ENCODE measurements around the gene UBA5.
"Not testable (repeated sequence)": the region's sequence is repeated elsewhere in the genome, so short reads cannot be mapped to it uniquely, and the experiment has no call there.

The UBA5 gene

DNA sequence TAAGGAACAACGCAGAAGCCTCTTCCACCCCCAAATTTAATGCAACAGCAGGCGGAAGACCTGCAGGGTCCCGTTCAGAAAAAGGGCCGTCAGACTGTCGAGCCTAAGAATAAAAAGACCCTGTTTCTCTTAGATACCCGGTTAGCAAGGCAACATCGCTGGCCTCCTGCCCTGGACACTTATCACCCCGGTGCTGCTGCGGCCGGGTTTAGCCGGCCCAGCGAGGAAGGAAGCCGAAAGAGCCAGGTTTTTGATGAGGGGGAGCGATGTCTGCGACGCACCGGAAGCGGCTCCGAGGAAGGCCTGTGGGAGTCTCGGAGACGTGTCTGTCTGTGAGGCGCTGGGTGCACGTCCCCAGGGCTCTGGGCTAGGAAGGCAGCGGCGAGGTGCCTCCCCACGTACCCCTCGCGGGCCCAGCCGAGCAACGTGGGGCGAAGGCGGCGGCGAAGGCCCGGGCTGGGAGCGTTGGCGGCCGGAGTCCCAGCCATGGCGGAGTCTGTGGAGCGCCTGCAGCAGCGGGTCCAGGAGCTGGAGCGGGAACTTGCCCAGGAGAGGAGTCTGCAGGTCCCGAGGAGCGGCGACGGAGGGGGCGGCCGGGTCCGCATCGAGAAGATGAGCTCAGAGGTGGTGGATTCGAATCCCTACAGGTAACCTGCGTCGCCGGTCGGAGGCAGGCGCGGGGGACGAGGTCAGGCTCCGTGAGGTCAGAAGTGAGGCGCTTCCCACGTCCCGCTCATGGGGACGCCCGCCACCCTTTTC is at the start of gene UBA5:
UBA5 (plus strand) TSS at position 278 of the 759 bp plus-strand sequence; CDS start at position 487, 209 bp downstream.
- peak; percentile 83 for DNase-seq (ENCODE audit: low spot score)

DNA sequence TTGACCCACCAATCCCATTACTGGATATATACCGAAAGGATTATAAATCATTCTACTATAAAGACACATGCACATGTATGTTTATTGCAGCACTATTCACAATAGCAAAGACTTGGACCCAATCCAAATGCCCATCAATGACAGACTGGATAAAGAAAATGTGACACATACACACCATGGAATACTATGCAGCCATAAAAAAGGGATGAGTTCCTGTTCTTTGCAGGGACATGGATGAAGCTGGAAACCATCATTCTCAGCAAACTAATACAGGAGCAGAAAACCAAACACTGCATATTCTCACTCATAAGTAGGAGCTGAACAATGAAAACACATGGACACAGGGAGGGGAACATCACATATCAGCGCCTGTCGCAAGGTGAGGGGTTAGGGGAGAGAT is 44.8 kb upstream of the UBA5 start:
- DNase-seq (ENCODE audit: low spot score) = not testable (repeated sequence)

DNA sequence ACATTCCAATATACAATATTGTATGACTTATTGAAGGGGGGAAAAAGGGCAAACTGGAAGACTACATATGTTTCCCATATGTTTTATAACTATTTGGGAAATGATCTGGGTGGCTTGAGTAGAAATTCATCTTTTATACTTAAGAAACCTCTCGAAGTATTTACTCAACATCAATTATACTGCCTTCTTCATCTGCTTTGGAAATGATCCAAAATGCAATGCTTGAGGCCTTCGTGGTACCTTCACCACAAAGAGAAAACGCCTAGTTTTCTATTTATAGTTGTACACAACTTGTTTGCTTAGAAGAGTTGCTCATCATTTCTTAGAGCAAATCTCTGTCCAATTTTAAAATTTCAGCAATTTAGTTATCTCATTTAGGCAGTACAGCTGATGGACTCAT is 44.2 kb upstream of the UBA5 start:
- DNase-seq (ENCODE audit: low spot score) = no peak

GRCh38 chr3:132616780-132617179 is 43.3 kb upstream of the UBA5 start:
- DNase-seq (ENCODE audit: low spot score) = no peak

- no peak for DNase-seq (ENCODE audit: low spot score)
Observed at GRCh38 chr3:132622148-132622547, 38.0 kb upstream of the UBA5 start.

GRCh38 chr3:132622761-132623160 is 37.4 kb upstream of the UBA5 start:
- no peak for DNase-seq (ENCODE audit: low spot score)

DNA sequence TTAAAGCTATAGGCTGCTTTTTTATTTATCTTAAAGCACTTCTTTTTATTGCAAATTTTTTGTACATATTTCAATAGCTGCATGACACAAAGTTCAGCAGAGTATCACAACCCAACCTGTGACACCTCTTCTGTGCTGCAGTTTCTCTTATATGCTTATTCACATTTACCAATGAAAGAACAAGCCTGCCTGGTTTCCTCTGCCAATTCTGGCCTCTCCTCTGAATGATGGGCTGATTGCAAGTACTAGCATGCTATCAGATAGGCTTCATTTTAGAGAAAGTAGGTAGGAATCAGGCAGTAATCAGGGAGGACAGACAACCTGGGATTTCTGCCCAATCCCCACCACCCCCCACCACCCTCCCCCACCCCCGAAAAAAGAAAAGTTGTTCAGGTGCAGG is 36.5 kb upstream of the UBA5 start:
- no peak for DNase-seq (ENCODE audit: low spot score)

DNA sequence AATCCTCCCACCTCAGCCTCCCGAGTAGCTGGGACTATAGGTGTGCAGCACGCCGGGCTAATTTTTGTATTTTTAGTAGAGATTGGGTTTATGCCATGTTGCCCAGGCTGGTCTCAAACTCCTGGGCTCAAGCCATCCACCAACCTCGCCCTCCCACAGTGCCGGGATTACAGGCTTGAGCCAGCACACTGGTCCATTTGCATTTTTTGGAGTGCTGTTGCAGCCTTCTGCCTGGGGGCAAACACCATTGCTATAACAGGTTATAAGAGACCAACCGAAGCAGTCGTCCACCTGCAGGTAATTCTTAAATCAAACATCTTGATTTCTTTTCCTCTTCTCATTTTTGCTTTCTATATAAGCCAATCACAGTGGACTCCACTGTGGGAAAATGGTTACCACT is 35.3 kb upstream of the UBA5 start:
- no peak for DNase-seq (ENCODE audit: low spot score)

GRCh38 chr3:132625613-132626012 is 34.5 kb upstream of the UBA5 start:
- DNase-seq (ENCODE audit: low spot score) = no peak

- DNase-seq (ENCODE audit: low spot score) = no peak
Observed at GRCh38 chr3:132626955-132627354, 33.2 kb upstream of the UBA5 start.

- peak; percentile 27 for DNase-seq (ENCODE audit: low spot score)
Observed at GRCh38 chr3:132628157-132628556, 32.0 kb upstream of the UBA5 start.

- DNase-seq (ENCODE audit: low spot score) = peak; percentile 62
Observed at GRCh38 chr3:132629928-132630327, 30.2 kb upstream of the UBA5 start.

GRCh38 chr3:132630612-132631011 is 29.5 kb upstream of the UBA5 start:
- no peak for DNase-seq (ENCODE audit: low spot score)

GRCh38 chr3:132635052-132635451 is 25.1 kb upstream of the UBA5 start:
- DNase-seq (ENCODE audit: low spot score) = no peak

- DNase-seq (ENCODE audit: low spot score) = peak; percentile 64
Observed at GRCh38 chr3:132637590-132637989, 22.5 kb upstream of the UBA5 start.

DNA sequence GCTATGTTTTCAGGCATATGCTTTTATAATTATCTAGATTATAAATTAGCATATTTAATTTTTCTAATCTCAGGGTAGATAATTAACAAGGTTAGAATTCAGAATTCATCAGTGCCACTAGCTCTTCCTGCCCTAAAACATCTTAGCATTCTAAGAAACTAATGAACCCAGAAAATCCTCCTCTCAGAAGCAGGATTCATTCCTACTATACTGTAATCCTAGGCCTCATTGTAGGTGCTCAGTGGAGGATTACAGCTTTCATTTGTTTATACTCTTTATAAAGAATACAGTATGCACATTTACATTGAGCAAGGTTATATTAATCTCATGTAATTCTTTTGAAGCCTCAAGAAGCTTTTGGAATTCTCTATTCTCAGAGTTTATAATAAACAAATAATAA is 21.4 kb upstream of the UBA5 start:
- no peak for DNase-seq (ENCODE audit: low spot score)

DNA sequence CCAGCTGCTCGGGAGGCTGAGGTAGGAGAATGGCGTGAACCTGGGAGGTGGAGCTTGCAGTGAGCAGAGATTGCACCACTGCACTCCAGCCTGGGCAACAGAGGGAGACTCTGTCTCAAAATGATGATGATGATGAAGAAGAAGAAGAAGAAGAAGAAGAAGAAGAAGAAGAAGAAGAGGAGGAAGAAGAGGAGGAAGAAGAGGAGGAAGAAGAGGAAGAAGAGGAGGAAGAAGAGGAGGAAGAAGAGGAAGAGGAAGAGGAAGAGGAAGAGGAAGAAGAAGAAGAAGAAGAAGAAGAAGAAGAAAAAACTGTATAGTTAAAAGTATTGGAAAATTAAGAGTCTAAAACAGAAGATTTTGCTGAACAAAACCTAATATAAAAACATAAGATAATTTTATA is 18.7 kb upstream of the UBA5 start:
- DNase-seq (ENCODE audit: low spot score) = not testable (repeated sequence)

DNA sequence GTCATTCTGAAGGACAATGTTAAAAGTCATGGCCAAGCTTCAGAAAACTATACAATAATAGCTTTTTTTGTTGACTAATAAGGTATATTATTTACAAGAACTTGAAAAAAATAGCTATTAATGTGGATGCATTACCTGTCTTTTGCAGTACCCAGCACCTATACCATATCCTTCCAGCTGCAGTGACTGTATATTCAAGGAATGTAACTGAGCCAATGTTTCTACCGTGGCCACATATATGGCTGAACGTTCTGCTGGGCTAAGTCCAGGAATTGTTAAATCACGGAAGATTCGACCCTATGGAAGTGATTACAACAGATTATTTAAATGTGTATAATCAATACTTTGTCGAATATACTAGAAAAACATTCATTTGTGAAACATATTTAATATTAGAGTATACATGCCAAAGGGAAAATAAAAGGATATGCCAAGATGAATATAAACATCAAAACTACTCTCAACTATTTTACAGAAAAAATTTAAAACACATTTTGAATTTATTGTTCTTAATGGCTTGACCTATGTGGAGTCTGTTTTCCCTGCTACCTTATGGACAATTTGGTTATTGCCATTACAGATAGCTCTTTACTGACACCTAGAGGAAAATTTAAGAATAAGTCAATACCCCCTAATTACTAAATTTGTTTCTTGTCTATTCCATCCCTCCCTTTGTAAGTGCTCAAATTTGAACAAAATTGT is 18.1 kb upstream of the UBA5 start:
- DNase-seq (ENCODE audit: low spot score) = peak; percentile 73

GRCh38 chr3:132642539-132642847 is 17.6 kb upstream of the UBA5 start:
- DNase-seq (ENCODE audit: low spot score) = no peak

DNA sequence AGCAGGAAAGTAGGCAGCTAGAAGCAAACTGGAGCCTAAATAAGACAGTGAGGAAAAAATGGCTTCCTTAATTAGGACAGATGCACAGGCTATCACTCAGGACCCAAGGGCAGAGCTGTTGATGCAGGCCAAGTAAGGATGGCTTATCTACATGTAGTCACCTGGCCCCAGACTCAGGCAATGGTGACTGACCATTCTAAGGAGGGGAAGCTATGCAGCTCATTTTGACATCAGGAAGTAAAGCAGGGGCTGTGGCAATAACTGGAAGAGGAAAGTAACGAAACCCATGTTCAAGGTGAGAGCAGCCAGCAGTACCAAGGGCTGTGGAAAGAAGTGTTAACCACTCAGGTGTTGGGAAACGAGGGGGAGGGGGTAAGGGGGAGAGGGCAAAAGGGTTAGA is 16.8 kb upstream of the UBA5 start:
- no peak for DNase-seq (ENCODE audit: low spot score)

DNA sequence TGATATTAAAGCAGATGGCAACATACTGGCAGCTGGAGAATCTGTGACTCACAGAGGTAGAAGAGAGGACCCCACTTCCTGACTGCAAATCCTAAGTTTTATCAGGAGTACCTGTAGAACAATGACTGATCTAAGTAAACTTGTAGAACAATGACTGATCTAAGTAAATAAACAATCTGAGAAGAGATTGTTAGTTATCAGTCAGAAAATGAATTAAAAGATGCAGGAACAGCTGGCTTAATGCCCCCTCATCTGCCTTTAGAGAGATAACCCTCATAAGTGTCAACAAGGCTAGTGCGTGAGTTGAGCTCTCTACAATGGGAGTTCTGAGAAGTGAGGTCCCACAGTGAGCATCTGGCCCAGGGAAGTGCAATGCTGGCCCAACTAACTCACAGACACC is 15.1 kb upstream of the UBA5 start:
- DNase-seq (ENCODE audit: low spot score) = no peak

GRCh38 chr3:132650153-132650552 is 10.0 kb upstream of the UBA5 start:
- no peak for DNase-seq (ENCODE audit: low spot score)

DNA sequence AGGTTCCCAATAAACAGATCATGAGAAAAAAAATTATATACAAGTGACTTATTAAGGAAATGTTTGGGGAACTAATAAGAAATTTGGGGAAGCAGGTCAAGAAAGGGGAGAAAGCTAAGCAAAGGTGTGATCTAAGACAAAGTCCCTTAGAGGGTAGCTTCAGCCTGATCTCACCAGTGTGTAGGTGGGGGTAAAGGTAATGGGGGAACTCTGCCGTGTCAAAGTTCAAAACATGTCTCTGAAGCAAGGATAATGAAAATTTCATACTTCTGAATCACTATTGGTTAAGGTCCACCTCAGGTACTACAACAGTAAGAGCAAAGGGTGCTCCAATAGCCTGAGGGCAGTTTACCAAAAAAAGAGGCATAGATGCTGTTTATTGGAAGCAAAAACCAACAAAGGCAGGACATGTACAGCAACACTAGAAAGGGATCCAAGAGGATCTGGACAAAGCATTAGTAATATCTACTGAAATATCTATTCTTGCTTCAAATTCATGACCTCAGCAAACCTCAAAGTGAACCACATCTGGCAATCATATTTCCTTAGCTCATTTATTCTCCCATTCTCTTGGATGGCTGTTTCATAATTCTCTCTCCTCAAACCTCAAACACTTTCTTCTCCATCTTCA is 7.4 kb upstream of the UBA5 start:
- DNase-seq (ENCODE audit: low spot score) = peak; percentile 69
